SH-SY5Y (cell line): Measurements from ENCODE around the gene EHHADH.

Experiments
- GATA2 ChIP-seq: IDR thresholded peaks from 2 replicates; pipeline ENCODE4 v1.6.1; 2011; ENCODE audit warnings: mild to moderate bottlenecking, low read depth, low read length
- GATA3 ChIP-seq: IDR thresholded peaks from 2 replicates; pipeline ENCODE4 v1.6.1; 2011; ENCODE audit warnings: low read depth, mild to moderate bottlenecking, low read length, moderate library complexity

- TF ChIP-seq GATA3 (no peak), GATA2 (no peak)
Measured at GRCh38 chr3:185257334-185257733, 3.5 kb upstream of the EHHADH start.
